NCI-H2081 treated with DMSO at 0.1 percent for 48 hours (cell line): Measurements from ENCODE around the gene CDH24.

Experiments used
- DNase-seq: peaks from one replicate; lab custom pipeline; 2025; lab: John Stamatoyannopoulos, UW

The CDH24 gene, protein sequence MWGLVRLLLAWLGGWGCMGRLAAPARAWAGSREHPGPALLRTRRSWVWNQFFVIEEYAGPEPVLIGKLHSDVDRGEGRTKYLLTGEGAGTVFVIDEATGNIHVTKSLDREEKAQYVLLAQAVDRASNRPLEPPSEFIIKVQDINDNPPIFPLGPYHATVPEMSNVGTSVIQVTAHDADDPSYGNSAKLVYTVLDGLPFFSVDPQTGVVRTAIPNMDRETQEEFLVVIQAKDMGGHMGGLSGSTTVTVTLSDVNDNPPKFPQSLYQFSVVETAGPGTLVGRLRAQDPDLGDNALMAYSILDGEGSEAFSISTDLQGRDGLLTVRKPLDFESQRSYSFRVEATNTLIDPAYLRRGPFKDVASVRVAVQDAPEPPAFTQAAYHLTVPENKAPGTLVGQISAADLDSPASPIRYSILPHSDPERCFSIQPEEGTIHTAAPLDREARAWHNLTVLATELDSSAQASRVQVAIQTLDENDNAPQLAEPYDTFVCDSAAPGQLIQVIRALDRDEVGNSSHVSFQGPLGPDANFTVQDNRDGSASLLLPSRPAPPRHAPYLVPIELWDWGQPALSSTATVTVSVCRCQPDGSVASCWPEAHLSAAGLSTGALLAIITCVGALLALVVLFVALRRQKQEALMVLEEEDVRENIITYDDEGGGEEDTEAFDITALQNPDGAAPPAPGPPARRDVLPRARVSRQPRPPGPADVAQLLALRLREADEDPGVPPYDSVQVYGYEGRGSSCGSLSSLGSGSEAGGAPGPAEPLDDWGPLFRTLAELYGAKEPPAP

GRCh38 chr14:23056956-23057756 is at the start of gene CDH24:
TSS of gene CDH24 (minus strand) at chr14:23057520. CDS start at chr14:23055733, 1,787 bp downstream.
- no peak for DNase-seq

DNA sequence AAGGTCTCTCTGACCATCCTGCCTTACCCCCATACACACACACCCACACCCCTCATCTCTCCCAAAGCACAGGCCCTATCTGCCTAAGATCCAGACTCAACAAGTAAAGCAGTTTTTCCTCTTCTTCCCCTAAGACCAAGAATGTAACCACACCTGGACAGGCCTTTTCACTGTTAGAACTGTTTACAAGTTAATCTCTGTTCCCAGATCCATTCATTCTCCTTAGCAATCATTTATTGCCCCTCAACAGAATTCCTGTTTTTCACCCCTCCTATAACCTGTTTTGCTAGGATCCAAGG is 49.4 kb upstream of the CDH24 start:
- DNase-seq: no peak

DNA sequence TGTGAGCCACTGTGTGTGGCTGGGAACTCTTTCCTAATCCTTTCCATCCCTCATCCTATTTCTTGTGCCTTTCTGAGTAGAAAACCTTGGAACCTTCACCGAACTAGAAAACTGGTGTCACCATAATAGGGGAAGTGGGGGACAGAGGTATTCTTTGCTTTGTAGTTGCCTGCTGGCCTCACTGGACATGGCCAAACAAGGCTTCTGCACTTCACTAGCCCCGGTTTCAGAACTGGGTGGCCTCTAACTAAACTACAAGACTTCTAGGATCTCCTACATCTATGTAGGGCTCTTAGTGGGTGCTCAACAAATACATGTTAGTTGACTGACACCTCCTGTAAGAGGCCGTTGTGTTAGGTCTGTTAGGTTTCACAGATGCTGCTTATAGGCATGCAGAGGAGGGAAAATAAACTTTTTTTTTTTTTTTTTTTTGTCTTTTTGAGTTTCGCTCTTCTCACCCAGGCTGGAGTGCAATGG is 48.1 kb upstream of the CDH24 start:
- no peak for DNase-seq

- DNase-seq: no peak
These were observed 47.4 kb upstream of the CDH24 start, which contains the start of gene CIROP for GRCh38 chr14:23104591-23105347. TSS of gene CIROP (minus strand) at chr14:23104989. CDS start at chr14:23104920, 69 bp downstream.

DNA sequence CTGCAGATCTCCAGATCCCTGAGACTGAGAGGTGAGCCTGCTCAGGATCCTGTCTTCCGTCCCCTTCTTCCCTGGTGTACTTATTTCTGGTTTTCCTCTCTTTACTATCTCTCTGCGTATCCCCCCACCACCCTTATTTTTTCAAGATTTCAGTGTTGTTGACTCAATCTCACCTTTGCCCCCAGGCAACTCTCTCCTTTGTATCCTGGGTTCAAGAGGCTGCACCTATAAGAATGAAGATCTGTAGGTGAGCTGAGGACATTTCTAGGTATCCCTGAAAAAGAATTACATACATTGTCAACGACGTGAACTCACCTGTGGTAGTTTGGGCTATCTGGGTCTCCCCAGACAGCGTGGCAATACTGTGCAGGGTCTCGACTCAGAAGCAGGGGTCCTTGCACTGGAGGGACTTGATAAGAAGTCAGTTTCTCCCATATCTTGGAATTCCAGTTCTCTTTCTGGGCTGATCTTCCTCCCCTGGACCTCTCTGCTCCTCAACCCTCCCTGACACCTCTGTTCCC is 46.8 kb upstream of the CDH24 start:
- no peak for DNase-seq

- no peak for DNase-seq
These were observed 46.3 kb upstream of the CDH24 start for GRCh38 chr14:23103581-23103980.

DNA sequence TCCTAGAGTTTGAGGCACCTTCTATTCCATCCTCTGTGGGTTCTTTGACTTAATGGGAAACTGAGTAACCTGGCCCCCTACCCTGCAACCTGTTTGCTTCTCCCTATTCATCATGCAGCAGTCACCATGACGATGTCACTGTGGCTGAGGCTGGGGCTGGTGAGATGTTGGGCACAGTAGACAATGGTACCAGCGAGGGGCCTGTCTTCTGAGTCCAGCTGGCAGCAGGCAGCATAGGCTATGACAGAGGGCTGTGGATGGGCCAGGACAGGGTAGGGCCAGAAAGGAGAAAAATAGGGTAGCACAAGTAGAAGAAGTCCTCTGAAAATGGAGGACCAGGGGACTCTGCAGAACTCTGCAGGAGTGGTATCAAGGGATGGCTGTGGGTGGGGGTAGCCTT is 45.5 kb upstream of the CDH24 start:
- DNase-seq: no peak

- no peak for DNase-seq
These were observed 44.8 kb upstream of the CDH24 start for GRCh38 chr14:23101986-23102625.

GRCh38 chr14:23101213-23101970 is 44.1 kb upstream of the CDH24 start:
- DNase-seq: no peak

- DNase-seq: no peak
These were observed 42.0 kb upstream of the CDH24 start for GRCh38 chr14:23099212-23099861.

- DNase-seq: no peak
These were observed 40.5 kb upstream of the CDH24 start for GRCh38 chr14:23097786-23098185.

DNA sequence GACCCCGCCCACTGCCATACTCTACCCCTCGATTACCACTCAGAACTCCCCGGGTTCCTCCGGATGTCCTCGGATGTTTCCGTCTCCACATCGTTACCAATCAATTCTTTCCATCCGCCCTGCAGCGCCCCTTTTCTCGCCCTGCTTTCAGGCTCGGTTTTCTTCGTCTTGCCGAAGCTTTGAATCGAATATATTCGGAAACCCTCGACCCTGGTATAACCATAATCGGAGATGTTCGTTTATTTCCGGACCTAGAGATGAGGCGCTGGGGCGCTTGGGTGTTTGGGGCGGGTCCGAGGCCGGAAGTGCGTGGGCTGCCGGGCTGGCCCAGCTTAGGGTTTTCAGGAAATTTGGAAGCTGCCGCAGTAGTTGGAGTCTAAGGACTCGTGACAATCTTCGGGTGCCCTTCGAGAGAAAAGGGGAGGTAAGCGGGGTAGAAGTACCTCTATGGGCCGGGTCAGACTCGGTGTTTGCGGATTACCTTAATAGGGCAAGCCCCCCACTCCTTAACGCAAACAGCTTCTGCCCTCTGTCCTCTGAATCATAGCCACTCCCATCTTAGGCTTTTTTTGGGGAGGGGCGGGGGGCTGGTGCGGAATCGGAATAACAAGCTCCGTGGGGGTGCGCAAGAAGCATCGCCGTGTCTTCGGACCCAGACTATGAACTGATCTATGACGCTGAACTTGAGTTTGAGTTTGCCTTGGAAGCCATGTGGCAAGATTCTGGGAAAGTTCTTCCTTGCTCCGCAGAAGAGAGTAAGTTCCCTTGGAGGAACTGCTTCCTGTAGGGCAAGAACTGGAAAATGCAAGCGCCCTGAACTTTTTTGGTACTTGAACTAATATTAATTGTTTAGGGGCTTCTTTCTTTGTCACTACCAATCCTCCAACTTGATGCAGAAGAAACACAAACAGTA is 38.1 kb upstream of the CDH24 start, which contains the start of gene C14orf119:
Gene C14orf119, plus strand, starts transcription at position 310 of the 913 bp plus-strand sequence. CDS start 2,154 bp downstream, outside the sequence.
- no peak for DNase-seq

DNA sequence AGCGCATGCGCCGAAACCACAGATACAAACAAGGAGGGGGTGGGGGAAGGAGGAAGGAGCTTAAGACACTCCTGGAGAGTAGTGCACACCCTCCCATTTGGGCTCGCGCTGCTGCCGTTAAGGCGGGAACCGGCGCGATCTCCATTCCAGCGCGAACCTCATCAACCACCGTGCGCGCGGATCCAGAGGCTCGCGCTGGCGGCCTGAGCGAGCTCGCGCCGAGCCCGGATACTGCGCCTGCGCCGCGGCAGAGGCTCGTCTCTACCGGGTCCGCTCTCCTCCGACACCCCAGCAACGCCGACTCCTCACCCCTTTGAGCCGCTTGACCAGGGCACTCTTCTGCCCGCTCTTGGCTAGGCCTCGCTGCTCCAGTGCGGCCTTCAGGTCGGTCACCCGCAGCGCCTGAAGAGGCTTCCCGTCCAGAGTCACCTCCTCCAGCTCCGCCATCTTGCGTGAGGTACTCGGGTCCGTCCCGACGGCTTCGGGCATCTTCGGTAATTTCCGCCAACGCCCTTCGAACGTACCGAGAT is 37.4 kb upstream of the CDH24 start, which contains the start of gene ACIN1:
Gene ACIN1, minus strand, starts transcription at position 471 of the 530 bp plus-strand sequence. Its CDS starts 24 bp downstream, at position 447.
- DNase-seq: no peak

DNA sequence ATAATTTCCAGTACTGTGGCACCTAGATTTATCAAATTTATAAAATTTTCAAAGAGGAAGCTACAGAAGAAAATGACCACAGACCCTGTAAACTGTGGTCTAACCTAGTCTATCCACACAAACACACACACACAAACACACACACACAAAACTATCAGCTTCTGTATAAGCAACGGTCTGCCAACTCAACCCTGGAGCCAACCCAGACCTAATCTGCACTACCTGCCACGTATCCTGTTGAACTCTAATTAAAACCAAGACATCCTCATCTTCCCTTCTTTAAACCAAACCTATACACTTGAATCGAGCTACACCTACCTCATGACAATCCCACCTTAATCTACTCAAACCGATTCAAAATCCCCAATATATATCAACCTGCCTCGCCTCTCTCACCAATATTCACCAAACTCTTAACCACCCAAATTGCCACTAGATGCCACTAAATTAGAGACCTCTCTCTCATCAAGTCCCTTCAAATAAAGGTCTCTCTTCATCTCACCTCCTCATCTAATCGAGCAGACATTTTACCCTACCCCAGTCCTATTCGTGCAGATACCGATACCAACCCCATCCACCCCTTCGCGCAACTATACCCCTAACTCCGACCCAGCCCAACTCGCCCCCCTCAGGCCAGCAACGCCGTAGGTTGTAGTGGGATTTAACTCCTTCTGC is 36.8 kb upstream of the CDH24 start:
- DNase-seq: no peak

GRCh38 chr14:23093526-23093925 is 36.2 kb upstream of the CDH24 start:
- DNase-seq: no peak

DNA sequence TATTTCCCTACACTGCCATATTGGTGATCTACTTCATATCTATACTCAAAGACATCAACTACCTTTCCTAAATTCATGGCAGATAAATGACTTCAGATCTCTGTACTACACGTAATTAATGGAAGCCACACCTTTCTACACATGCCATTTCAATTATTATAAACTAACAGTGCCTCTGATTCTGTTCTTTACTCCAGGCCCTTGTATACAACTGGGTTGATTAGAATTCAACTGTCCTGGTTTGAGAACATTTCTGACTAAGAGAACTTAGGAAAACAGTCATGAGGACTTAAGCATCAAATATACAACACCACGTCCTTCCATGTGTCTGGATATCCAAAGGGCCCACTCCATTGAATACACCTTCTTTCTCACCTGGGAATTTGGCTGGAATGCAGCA is 35.8 kb upstream of the CDH24 start:
- DNase-seq: no peak
